M059J (cell line): Measurements from ENCODE around the gene EFNB1. TPM values are rescaled to one million over a fixed set of nuclear protein-coding genes. Genes with fewer than 3 reads are reported as not detected.
A peak's percentile ranks its signal among the peaks of the same experiment; 100 is the strongest.
"Not testable (repeated sequence)": the region's sequence is repeated elsewhere in the genome, so short reads cannot be mapped to it uniquely, and the experiment has no call there.

Experiments used
- DNase-seq: peaks from one replicate; pipeline ENCODE4 v3.0.0-alpha.2; 2012; ENCODE audit warnings: low read depth
- total RNA-seq: library from RNA; depleted of rRNA; stranded (reverse); fragments of >200 nt; shearing (Covaris generic); gene quantifications from 2 replicates; pipeline ENCODE4 v1.2.3, GENCODE V29; 2014; rRNA removed

EFNB1 gene
- total RNA-seq, result 11.2 and 15.3 TPM in 2 replicates

DNA sequence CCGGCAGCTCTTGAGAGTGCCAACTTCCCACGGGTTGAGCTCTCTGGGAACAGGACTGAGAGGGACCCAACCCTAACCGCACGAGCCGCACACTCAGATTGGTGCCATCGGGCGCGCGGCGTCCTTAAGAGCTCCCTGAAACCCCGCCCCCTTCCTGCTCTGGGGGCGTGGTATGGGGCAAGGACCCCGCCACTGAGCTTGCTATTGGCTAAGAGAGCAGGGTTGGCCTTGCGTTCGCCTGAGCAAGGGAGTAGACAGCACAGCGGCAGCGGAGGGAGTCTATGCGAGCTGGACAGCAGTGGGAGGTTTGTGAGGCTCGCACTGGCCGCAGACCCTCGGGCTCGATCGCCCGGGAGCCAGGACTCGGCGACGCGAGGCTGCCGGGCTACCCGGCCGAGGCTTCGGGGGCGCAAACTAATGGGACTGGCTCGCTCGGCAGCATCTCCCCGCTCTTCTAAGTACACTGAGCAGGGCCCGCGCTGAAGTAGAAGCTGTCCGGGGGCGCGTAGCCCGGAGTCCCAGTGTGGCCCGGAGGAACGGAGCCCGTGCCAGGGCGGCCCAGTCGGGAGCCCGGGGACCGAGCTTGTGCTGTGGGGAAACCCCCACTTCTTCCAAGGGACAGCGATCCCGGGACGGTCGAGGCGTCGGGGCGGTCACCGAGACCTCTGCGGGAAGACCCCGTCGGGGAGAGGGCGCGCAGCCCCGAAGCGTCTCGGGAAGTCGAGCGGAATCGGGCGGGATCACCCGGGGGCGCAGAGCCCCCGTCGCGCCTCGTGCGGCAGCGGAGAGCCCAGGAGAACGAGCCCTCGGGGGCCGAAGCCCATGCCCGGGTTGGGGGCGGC is at the start of gene EFNB1:
EFNB1 (plus strand) TSS at position 282 of the 842 bp plus-strand sequence. CDS start 756 bp downstream, outside the sequence.
- DNase-seq, result peak; percentile 98

GRCh38 chrX:68781295-68781694 is 47.5 kb upstream of the EFNB1 start:
- not testable (repeated sequence) for DNase-seq

- DNase-seq, result no peak
These were observed 44.0 kb upstream of the EFNB1 start for GRCh38 chrX:68784816-68785215.

DNA sequence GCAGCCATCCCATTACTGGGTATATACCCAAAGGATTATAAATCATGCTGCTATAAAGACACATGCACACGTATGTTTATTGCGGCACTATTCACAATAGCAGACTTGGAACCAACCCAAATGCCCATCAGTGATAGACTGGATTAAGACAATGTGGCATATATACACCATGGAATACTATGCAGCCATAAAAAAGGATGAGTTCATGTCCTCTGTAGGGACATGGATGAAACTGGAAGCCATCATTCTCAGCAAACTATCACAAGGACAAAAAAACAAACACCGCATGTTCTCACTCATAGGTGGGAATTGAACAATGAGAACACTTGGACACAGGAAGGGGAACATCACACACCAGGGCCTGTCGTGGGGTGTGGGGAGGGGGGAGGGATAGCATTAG is 42.2 kb upstream of the EFNB1 start:
- DNase-seq, result not testable (repeated sequence)

DNA sequence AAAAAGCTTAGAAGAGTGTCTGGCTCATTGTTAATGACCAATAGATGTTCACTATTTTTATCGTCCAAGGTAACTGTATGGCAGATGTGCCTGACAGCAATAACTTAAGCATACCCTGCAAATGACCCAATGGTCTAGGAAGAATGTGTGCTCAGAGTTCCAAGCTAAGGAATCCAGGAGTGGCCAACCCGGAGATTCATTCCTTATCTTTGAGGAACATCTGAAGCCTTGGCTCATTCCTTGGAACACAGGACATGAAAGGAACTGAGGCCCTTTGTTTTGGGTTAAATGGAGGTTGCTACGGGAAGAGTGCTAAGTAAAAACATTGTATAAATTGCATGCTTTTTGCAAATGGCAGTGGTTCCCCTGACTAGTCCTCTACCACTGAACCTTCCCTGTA is 38.9 kb upstream of the EFNB1 start:
- DNase-seq, result no peak

DNA sequence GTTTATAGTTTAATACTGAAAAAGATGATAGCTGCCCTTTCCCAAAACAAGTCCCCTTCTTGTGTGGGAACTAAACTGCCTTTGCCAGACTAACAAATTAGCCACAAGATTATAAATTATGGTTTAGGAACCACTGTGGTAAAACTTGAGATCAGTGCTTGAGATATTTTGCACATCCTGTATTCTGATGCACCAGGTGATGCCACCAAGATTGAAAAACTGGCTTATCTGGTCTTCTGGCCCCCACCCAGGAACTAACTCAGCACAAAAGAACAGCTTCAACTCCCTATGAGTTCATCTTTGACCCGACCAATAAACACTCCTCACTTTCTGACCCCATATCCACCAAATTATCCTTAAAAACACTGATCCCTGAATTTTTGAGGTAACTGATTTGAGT is 36.7 kb upstream of the EFNB1 start:
- no peak for DNase-seq

- DNase-seq, result no peak
These were observed 34.4 kb upstream of the EFNB1 start for GRCh38 chrX:68794461-68794860.

- DNase-seq, result no peak
These were observed 33.1 kb upstream of the EFNB1 start for GRCh38 chrX:68795741-68796140.

- not testable (repeated sequence) for DNase-seq
These were observed 30.4 kb upstream of the EFNB1 start for GRCh38 chrX:68798400-68798799.

DNA sequence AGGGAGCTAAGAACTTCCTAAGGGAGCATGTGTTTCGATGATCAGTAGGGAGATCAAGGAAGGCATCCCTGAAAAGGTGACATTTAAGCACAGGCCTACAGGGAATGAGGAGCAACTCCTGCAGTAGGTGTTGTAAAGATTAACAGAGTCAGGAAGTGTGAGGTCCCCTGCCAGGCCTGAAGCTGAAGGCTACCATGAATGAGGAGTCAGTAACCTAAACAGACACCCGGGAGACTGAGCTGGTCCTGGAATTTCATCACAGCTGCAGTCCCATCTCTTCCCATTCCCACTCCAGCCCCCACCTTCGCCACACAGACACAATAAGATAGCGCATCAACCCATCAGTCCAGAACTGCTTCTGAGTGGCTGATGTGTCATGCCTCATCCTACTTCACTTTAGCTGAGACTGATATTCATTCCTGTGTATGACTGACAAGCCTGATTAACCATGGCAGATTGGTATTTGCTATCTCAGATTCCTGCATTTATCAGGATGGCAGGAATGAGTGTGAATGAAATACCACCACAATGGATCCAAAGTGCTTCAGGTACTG is 27.0 kb upstream of the EFNB1 start:
- no peak for DNase-seq

GRCh38 chrX:68807818-68808217 is 21.0 kb upstream of the EFNB1 start:
- peak; percentile 52 for DNase-seq

DNA sequence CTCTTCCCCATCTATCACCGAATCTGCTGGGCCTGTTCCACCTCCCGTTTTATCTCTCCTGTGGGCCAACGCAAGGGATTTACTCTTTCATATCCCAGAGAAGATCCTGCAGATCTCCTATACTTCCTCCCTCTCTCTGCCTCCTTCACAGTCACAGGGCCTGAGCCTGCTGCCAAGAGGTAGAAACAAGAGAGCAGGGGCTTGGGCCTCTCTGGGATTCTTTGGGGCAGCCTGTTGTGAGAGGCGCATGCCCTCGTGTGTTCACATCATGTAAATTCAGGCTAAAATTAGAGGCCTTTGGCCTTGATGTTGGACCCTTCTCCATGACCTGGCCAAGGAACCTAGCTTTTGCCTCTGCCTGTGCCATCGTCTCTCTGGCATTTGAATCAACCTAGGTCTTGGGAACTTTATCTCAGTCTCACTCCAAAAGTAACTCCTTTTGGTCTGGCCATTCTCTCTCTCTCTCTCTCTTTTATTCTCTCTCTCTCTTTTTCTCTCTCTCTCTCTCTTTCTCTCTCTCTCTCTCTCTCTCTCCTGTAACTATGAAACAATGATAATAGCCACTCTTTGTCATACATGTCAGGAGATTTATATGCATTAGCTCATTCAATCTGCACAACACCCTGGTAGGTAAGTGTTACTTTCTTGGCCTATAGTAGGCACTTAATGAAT is 20.0 kb upstream of the EFNB1 start:
- peak; percentile 21 for DNase-seq

DNA sequence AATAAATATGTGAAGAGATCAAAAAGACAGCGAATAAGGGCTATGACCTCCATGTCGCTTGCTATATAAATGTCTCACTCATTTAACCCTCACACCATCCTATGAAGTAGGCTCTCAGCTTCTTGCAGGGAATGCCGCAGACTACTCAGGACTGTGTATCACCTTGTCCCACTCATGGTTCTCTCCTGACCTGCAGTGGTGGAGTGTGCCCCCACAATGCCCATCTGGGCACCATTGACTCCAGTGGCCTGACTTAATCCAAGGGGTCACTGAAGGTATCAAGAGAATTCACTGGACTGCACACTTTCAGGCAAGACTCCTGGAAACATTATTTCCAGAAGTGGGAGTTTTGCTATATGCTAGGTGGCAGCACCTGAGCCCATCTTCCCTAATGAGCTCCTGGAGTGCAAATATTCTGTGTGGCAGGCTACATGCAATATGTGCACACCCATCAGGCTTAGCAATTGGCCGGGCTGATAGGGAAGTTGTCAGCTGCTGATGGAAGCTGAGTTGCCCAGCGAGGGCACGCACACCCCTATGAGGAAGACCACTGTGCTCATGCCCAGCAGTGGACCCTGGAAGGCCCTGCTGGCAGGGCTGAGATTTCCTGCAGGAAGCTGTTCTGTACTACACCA is 8.2 kb upstream of the EFNB1 start:
- DNase-seq, result no peak

- DNase-seq, result no peak
These were observed 7.2 kb upstream of the EFNB1 start for GRCh38 chrX:68821616-68822015.

DNA sequence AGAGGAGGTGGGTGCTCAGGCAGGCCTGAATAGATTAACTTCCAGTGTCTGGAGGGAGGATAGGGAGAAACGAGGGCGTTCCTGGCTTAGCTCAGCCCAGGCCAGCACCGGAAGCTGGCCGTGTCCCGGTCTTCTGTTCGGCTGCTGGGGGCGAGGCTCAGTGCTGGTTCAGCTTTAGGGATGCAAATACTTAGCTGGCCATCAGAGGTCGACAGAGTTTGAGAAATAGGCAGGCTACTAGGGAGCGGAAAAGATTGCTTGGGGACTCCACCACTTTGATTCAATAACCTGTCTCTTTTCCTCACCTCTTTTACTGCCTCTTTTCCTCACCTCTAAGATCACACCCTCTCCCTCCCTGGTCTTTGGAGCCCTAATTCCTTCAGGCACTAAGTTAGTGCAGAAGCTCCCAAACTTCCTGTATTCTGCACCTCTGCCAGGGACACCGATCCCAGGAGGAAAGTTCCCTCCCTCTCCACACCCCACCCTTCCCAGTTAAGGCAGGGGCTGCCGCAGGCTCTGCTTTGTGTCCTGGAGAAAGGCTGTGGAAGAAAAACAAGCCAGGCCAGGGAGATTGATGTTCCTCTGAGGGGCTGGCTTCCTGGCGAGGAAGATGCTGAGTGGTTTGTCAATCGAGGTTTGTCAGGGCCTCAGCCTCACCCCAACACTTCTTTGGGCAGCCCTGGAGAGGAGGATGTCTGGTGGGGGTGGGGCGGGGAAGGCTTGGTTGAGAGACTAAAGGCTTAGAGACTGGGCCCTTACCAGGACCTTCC is 6.0 kb upstream of the EFNB1 start:
- peak; percentile 65 for DNase-seq

GRCh38 chrX:68823413-68824151 is 5.2 kb upstream of the EFNB1 start:
- DNase-seq, result no peak

- no peak for DNase-seq
These were observed 4.7 kb upstream of the EFNB1 start for GRCh38 chrX:68824152-68824433.

- no peak for DNase-seq
These were observed 4.2 kb upstream of the EFNB1 start for GRCh38 chrX:68824565-68825125.

DNA sequence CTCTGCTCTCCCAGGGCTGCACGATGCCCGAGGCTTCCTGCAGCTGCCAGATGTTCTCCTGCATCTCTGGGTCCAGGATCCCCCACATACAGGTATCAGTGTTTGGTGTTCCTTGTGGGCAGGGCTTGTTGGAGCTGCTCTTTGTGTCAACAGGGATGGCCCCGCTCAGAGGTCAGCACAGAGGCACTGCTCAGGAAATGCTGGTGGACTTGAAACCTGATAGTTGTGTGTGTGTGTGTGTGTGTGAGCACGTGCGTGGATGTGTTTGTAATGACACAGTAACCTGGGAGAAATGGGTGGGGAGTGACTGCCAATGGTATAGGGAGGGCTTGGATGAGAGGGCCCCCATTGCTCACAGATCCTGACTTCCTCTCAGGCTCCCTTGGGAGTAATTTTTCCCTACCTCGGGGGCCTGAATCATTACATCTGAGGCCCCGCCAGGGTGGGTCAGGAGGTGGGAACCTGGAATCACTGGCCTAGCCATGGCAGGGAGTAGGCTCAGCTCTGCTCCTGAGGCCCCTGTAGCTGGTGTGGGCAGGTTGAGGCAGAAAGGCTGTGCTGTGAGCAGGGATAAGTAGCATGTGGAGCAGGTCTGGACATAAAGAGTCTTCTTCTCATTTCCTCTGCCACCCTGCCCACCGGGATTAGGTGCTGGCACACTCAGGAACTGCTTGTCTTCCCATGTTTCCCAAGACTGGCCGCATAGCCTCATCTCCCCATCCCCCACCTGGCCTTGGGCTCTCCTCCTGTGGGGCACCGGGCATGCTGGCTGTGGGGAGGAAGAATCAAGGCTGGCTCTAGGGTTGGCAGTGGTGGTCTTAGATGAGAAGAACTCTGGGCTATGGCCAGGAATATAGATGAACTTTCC is 2.5 kb upstream of the EFNB1 start:
- DNase-seq, result no peak

GRCh38 chrX:68827256-68827655 is 1.6 kb upstream of the EFNB1 start:
- DNase-seq, result no peak
